ENCODE measurements around the gene C10orf67.

GRCh38 chr10:23358357-23358756 is 13.8 kb upstream of the C10orf67 start:
- TF ChIP-seq CTCF (IDR thresholded peaks at IDR 0.05; ENCODE audit: low read depth, low read length) (0 out of 2 replicates have a peak, but pooled peaks have one; percentile 10), EZH2phosphoT487 (IDR thresholded peaks at IDR 0.05; ENCODE audit: low read depth) (no peak)
